ENCODE measurements around the gene DNAAF9.

Gene DNAAF9

GRCh38 chr20:3364323-3365013 lies 43.0 kb downstream of the DNAAF9 start:
- DNase-seq, result no peak

GRCh38 chr20:3360752-3361151 lies 46.7 kb downstream of the DNAAF9 start:
- no peak for DNase-seq

GRCh38 chr20:3358676-3359340 lies 48.7 kb downstream of the DNAAF9 start:
- DNase-seq, result no peak

Measured in DMS153 (cell line).